Measurements from ENCODE around the gene UNC5A.

Gene UNC5A

DNA sequence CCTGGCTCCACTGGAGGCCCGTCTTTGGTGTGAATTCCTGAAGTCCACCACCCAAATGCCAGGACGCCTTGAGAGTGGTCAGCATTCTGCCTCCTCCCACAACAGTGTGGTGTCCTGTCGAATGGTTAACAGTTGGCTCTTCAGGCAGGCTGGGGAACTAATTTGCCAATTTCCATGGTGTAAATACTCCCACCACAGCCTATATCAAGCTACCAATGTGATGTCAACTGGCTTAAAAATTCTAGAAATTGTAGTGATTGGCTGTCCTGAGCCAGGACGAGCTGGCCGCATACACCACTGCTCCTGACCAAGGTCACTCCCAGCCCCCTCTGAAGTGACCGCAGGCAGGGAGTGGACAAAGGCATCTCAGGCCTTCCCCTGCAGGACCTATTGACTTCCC lies 11.1 kb downstream of the UNC5A start:
- DNase-seq (ENCODE audit: low spot score), result no peak

DNA sequence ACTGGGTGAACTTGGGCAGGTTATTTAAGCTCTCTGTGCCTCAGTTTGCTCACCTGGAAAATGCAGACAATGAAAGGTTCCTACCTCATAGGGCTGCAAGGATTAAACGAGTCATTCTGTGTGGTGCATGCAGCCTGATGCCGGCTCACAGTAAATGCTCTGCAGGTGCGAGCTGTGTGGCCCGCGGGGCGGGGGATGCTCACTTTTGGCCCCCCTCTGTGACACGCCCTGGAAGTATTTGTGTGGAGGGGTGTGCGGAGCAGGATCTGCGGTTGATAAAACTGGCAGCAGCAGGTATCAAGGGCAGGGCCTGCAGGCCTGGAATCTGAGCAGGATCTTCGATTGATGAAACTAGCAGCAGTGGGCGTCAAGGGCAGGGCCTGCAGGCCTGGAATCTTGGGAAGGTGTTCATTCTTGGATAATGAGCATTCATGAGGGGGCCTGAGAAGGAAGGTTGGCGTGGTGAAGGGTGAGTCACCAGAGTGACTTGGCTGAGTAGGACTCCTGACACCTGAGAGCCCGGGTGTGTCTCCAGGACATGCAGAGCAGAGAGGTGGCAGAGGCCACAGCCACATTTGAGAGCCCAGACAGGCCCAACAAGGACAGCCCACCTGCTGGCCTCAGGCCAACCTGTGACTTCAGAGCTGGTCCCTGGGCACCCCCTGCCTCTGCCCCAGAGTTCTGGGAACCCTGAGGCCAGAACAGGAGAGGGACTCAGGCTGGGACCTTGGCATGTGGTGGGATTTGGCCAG lies 11.9 kb downstream of the UNC5A start:
- no peak for DNase-seq (ENCODE audit: low spot score)

DNA sequence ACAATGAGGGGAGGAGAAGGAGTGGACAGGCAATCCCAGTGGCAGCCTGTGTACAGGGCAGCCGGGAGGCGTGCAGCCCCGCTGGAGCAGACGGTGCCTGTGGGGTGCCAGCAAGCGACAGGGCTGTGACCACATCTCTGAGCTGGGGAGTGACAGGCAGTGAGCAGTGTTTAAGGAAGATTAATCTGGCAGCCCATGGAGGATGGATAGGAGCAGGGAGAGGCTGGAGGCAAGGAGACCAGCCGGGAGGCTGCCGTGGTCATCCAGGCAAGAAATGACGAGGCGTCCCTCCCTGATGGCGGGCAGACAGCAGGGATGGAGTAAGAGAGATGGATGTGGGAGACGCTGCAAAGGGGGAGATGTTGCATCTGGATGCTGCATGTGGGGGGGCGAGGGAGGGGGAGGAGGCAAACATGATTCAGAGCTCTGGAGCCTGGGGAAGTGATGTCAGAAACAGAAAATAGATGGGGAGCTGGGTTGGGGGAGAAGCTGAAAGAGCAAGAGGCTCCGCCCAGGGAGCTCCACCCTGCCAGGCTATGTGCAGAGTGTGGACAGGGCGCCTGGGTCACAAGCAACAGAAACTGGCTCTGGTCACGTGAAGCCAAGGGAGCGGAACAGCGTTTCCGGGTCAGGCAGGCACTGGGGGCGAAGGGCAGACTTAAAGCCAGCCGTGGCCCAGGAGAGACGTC lies 12.6 kb downstream of the UNC5A start:
- no peak for DNase-seq (ENCODE audit: low spot score)

DNA sequence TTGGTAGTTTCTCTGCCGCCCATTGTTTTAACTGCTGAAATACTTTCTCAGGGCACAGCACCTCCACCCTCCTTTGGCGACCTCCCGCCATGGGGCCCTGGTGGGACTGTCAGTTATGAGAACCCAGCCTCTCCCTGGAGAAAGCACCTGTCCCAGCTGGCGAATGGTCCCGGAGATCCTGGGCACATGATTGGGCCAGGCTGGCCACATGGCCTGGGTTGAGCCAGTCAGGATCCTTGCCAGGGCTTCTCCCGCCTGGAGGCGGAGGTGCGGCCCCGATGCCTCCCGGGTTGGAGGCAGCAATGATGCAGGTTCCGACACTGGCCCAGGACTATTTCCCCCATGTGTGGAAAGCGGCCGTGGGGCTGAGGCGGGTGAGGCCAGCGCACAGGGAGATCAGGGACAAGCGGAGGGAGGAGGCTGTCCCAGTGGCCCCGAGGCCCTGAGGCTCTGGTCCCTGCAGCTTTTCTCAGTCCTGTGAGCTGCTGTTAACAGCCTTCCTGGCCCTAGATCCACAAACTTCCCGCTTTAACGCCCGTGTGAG lies 13.6 kb downstream of the UNC5A start:
- no peak for DNase-seq (ENCODE audit: low spot score)

DNA sequence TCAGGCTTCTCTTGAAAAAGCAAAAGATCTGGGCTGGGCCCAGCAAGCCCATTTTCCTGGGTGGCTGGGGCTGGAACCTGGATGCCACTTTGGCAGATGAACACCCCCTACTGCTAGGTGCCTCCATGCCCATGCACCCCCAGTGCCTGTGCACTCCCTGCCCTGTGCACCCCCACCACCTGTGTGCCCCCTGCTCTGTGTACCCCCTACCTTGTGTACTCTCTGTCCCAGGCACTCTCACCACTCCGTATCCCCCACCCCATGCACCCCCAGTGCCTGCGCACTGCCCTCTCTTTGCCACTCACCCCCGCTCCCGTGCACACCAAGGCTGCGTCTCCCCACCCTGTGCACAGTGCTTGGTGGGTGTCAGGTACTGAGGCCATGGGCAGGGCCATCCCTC lies 14.2 kb downstream of the UNC5A start:
- DNase-seq (ENCODE audit: low spot score), result no peak

DNA sequence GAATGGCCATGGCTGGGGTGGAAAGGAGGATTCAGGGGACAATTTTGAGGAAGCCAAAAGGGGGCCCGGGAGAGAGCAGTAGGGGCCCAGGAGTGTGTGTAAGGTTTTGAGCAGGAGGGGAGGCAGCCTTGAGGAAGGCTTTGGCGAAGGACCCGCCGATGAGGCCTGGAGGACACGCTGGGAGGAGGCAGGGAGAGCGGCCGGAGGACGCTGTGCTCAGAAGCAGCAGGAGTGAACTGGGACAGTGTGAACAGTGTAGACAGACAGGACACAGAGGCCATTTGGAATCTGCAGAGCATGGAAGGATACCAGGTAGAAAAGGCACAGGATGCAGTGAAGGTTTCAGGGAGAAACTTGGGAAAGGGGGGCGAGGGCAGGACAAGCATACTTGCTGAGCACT lies 14.9 kb downstream of the UNC5A start:
- DNase-seq (ENCODE audit: low spot score), result no peak

DNA sequence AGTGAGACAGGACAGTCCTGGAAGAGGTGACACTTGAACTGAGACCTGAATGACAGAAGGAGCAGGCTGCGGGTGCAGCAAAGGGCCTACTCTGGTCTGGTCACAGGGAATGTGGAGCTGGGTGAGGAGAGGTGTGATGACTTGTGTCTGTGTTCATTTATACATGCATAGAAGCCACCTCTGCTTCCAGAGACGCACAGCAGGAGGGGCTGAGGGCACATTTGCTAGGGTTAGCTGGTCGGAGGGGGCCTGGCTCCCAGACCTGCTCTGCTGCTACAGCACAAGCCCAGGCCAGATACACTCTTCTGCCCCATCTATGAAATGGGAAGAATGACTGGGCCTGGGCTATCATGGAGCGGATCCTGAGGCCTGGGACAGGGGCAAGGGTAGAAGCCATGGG lies 15.6 kb downstream of the UNC5A start:
- DNase-seq (ENCODE audit: low spot score), result no peak

DNA sequence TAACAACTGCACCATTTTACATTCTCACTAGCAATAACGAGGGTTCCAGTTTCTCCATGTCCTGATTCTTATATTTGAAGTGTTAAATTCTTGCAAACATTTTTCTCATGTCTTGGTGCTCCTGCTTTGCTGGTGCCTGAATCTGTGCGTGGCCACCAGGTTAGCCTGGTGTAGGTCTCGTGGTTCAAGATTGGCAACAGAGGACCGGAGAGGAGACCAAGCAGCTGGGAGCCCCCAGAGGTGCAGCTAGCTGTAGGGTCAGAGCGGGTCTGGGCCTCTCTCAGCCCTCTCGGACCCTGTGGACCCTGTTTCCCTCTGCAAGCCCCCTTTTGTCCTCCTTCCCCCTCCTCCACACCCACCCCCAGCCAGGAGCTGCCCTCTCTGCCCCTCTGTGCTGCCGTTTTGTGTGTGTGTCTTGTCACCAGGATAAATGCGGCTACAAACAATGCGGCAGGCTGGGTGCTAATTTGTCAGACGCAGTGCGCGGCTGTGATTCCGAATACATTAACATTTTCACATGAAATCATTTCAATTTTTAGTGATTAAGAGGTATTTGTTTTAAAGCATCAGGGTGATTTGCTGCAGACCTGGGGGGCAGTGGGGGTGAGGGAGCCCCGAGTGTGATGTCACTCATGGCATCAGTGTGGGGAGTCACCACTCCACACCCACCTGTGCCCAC lies 17.5 kb downstream of the UNC5A start:
- no peak for DNase-seq (ENCODE audit: low spot score)

DNA sequence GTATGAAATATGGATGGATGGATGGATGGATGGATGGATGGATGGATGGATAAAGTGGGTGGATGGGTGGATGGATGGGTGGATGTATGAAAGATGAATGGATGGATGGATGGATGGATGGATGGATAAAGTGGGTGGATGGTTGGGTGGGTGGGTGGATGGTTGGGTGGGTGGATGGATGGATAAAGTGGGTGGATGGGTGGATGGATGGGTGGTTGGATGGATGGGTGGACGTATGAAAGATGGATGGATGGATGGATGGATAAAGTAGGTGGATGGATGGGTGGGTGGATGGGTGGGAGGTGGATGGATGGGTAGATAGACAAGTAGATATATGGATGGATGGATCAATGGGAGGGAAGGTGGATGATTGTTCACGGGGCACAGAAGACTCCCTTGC lies 19.0 kb downstream of the UNC5A start:
- DNase-seq (ENCODE audit: low spot score), result no peak

DNA sequence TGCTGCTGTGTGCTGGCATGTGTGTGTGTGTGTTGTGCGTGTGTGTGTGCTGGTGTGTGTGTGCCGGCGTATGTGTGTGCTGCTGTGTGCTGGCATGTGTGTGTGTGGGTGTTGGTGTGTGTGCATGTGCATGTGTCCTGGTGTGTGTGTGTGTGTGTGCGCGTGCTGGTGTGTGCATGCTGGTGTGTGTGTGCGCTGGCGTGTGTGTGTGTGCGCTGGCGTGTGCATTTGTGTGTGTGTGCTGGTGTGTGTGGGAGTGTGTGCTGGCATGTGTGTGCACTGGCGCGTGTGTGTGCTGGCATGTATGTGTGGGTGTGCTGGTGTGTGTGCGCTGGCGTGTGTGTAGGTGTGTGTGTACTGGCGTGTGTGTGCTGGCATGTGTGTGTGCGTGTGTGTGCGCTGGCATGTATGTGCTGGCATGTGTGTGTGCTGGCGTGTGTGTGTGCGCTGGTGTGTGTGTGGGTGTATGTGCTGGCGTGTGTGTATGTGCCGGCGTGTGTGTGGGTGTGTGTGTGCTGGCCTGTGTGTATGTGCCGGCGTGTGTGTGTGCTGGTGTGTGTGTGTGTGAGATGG lies 20.1 kb downstream of the UNC5A start:
- no peak for DNase-seq (ENCODE audit: low spot score)

DNA sequence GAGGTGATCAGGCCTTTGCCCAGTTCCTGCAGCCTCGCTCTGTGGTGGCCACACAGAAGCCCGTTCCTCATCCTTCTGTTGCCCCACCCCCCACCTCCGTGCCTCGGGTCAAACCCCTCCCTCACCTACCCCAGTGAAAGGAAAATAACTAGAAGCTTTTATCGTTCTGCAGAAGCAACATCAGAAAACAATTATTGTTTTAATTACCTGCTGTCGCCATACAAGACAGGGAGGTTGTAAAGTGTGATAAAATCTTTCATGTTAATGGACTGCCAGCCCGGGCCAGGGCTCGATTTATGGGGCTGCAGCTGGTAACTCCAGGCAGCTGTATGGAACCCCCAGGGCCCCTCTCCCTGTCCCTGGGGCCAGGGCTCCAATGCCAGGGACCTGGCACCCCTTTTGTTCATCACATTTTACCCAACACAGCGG lies 20.6 kb downstream of the UNC5A start:
- DNase-seq (ENCODE audit: low spot score), result no peak

DNA sequence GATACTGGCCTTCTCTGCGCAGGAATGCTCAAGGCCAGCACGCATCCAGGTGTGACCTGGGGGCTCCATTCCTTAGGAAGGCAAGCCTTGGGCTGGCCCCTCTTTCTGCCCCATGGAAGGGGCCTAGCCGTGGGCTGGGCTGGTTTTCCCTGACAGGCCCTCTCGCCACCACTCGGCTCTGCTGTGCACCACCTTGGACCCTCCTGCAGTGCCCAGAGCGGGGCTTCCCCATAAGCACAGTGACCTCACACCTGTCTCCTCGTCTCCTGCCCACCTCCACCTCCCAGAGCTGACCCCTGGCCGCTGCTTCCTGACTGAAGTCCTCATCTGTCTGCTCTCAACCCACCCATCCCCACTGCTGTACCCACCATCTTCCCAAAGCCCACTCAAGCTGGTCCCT lies 21.1 kb downstream of the UNC5A start:
- no peak for DNase-seq (ENCODE audit: low spot score)

DNA sequence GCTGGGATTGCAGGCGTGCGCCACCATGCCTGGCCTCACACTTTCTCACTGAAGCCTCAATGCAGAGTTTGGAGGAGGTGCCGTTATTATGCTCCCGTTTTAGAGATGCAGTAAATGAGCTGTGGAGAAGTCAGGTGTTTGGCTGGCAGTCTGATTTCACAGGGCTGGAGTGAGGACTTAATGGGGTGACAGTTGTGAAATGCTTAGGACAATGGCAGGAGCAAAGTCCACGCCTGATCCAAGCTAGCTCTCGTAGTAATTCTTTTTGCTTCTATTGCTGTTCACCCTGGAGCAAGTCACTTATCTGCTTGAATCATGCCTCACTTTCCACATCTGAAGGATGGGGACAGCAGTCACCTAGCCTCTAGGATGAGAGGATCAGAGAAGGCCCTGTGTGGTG lies 21.8 kb downstream of the UNC5A start:
- no peak for DNase-seq (ENCODE audit: low spot score)

DNA sequence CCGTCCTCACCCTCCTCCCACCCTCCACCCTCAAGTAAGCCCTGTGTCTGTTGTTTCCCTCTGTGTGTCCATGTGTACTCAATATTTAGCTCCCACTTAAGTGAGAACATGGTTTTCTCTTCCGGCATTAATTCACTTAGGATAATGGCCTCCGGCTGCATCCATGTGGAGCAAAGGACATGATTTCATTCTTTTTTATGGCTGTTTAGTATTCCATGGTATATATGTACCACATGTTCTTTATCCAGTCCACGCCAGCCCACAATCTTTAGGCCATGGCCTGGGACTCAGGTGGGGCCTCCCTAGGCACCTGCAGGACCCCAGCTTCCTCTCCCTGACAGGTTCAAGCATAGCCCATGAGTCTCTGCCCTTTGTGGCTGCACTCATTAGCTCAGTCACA lies 22.9 kb downstream of the UNC5A start:
- no peak for DNase-seq (ENCODE audit: low spot score)

DNA sequence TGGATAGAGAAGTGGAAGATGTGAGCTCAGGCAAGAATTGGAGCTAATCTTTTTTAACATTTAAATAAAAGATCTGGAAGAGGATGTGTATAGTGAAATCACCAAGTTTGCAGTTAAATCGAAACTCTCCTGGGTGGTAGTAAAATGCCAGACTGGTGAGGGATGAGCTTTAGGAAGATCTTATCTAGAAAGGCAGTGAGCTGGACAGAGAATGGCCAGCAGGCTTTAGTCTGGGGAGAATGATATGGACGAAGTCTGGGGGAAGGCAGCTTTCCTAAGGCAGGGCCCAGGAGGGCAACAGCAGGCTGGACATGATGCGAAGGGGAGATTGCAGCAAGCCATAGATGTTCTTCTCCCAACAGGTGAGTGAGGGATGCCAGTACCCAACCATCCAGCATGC lies 25.6 kb downstream of the UNC5A start:
- no peak for DNase-seq (ENCODE audit: low spot score)

DNA sequence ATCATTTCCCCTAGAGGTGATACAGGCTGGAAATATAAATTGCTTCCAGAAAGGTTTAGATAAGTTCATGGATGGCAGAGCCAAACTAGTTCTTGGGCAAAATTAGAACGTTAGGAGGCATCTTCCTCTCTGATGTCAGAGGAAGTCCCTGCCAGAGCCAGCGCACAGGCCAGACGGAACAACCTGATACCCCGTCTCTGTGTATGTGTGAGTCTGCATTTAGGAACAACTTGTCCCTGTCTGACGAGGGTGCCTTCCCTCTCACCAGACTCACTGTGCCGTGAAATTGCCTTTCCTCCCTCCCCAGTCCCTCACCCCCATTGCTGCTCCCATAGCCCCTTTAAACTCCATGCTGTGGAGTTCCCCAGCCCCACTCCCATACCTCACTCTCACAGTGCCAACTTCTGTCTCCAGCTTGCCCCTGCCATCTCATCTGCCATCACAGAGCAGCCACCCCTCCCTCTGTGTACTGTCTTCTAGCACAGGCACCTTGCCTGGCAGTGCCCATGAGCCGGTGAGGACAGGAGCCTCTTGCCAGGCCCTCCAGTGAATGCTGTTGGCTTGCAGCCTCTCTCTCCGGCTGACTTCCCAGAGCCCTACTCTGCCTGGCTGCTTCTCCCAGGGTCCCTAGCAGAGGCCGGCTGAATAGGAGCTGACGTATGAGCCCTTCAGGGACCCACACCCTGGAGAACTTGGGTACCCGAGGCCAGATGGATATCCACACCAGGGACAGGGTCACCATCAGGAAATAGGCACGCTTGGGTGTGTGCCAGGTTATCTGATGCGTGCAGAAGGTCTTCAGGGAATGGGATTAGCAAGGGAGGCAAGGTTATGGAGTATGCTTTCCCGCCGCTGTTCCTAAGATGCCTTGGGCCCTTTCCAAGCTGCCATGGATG lies 26.7 kb downstream of the UNC5A start:
- DNase-seq (ENCODE audit: low spot score), result no peak

DNA sequence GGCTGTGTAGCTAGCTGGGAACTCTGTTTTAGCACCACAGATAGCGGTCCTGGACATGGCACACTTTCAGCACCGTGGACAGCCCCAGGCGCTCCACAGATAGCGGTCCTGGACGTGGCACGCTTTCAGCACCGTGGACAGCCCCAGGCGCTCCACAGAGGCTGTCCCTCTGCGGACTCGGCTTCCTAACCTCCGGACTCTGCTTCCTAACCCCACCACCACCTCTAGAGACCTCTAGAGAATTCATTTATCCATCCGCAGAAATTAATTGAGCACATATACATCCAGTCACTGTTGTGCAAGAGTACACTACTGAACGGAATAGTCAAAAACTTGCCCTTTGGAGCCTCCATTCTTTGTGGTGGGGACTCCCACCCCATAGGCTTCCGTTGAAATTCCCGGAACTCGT lies 27.4 kb downstream of the UNC5A start:
- peak; percentile 90 for DNase-seq (ENCODE audit: low spot score)

DNA sequence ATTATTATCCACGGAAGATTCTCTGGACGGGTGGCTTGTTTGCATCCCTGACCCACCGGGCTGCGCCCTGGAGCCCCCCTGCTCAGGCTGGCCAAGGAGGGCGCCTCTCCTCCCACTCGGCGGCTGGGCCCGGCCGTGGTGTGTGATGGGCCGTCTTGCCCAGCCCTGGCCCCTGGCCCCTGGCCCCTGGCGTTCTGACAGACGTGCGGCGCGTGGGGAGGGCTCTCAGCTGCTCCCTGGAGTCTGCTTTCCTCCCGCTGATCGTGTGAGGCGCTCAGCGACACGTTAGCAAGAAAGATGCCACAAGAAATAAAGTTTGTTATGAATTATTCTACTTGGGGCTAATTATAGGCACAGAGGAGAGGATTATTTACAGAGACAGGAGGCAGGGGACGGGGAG lies 33.3 kb downstream of the UNC5A start:
- DNase-seq (ENCODE audit: low spot score), result no peak

DNA sequence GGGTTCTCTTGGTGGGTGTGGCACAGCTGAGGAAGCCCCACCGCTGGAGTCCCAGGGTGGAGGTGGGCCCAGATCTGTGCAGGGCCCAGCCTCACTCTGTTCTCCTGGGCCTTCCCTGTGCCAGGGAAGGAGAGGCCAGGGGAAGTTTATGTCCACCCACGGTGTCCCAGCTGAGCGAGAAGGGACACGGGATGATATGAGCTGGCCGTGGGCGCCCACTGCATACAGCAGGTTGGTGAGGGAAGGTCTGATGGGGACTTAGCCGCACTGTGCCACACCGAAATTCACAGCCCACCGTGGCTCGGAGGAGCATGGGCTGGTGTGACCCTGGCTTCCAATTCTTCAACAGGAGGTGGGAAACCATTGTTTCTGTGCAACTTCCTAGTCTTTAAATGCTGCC lies 33.9 kb downstream of the UNC5A start:
- no peak for DNase-seq (ENCODE audit: low spot score)

DNA sequence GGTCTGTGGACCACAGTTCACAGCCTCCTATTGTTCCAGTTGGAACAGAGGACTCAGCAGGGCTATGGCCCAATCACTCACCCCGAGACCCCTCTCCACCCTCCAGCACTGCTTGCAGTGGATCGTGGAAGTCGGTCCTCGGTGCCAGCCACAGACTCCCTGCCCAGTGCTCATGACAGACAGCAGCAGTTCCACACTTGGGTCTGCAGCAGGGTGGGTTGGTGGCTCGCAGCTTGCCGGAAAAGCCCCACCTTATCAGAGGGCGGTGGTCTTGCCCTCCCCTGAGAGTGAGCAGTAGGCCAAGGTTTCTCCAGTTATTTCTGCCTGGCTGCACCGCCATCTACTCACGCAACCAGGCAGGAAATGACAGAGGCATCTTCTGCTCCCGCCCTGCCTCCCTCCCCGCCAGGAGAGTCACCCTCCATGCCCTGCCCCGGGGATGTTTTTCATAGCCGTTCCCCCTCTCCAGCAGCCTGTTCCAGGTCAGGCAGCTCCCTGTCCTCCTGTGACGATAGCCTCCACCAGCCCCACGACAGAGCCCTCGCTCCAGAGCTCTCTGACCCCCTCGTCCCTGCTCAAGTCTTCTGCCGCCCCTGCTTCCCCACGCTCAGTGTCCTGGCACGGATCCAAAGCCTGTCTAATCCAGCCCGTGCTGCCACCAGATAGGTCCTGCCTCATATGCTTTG lies 34.5 kb downstream of the UNC5A start:
- no peak for DNase-seq (ENCODE audit: low spot score)

DNA sequence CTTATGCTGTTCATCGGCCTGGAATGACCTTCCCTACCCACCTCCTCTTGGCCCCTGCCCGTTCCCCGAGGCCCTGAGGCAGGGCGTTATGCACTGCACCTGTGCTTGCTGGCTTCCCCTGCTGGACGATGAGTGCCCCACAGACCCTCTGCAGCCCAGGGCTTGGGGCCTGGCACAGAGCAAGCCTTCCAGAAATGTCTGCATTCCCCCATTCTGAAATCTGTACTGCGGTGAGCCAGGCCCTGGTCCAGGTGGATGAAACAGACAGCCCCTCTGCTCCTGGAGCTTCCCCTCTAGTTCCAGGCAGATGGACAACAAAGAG lies 35.0 kb downstream of the UNC5A start:
- DNase-seq (ENCODE audit: low spot score), result no peak
